Measurements from ENCODE around the gene ATF7IP2.

DNA sequence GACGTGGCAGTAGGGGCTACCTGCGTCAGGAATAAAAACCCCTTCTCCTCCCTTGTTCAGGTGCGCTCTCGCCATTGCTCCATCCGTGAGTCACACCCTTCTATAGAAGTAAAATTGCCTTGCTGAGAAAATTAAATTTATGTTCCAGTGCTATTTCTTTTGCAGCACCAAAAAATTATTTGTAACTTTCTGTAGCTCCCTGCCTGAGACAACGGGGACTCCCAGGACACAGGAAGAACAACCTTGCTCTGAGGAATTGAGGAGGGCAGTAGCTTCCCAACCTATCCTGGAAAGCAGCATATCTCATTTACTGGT lies 109.1 kb downstream of the ATF7IP2 start:
- TF ChIP-seq EP300 (IDR thresholded peaks at IDR 0.05), result no peak
- TF ChIP-seq, protein P1, sequence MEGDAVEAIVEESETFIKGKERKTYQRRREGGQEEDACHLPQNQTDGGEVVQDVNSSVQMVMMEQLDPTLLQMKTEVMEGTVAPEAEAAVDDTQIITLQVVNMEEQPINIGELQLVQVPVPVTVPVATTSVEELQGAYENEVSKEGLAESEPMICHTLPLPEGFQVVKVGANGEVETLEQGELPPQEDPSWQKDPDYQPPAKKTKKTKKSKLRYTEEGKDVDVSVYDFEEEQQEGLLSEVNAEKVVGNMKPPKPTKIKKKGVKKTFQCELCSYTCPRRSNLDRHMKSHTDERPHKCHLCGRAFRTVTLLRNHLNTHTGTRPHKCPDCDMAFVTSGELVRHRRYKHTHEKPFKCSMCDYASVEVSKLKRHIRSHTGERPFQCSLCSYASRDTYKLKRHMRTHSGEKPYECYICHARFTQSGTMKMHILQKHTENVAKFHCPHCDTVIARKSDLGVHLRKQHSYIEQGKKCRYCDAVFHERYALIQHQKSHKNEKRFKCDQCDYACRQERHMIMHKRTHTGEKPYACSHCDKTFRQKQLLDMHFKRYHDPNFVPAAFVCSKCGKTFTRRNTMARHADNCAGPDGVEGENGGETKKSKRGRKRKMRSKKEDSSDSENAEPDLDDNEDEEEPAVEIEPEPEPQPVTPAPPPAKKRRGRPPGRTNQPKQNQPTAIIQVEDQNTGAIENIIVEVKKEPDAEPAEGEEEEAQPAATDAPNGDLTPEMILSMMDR (IDR thresholded peaks at IDR 0.05), result no peak

Data from sigmoid colon (tissue), 4 donors.